ENCODE results near the gene FZD1. TPM values are rescaled to one million over a fixed set of nuclear protein-coding genes. Genes with fewer than 3 reads are reported as not detected.

FZD1 gene
- 0.92 and 1.9 TPM in 2 replicates for total RNA-seq (2014; rRNA removed; shearing (Covaris generic))

- in situ Hi-C loops (cut with HindIII; ENCODE audit: low sequenced_read_pairs): no loop called here
Measured at GRCh38 chr7:91264046-91264923, at the start of gene FZD1. Gene FZD1 (plus strand): TSS chr7:91264433. CDS start chr7:91264881, 448 bp downstream.

GRCh38 chr7:91226411-91226810 lies 37.8 kb upstream of the FZD1 start:
- in situ Hi-C loops (cut with HindIII; ENCODE audit: low sequenced_read_pairs): no loop called here

More at GRCh38 chr7:91264046-91264923, at the start of gene FZD1:
- DNase-seq (ENCODE audit: low spot score): peak; percentile 97

GRCh38 chr7:91228327-91228726 lies 35.9 kb upstream of the FZD1 start:
- no peak for DNase-seq (ENCODE audit: low spot score)
- in situ Hi-C loops (cut with HindIII; ENCODE audit: low sequenced_read_pairs): no loop called here

More at GRCh38 chr7:91226411-91226810, 37.8 kb upstream of the FZD1 start:
- no peak for DNase-seq (ENCODE audit: low spot score)

GRCh38 chr7:91228927-91229558 lies 35.2 kb upstream of the FZD1 start:
- peak; percentile 20 for DNase-seq (ENCODE audit: low spot score)
- in situ Hi-C loops (cut with HindIII; ENCODE audit: low sequenced_read_pairs): no loop called here

- DNase-seq (ENCODE audit: low spot score): no peak
- in situ Hi-C loops (cut with HindIII; ENCODE audit: low sequenced_read_pairs): no loop called here
Measured at GRCh38 chr7:91230100-91230499, 34.1 kb upstream of the FZD1 start.

- no peak for DNase-seq (ENCODE audit: low spot score)
- in situ Hi-C loops (cut with HindIII; ENCODE audit: low sequenced_read_pairs): no loop called here
Measured at GRCh38 chr7:91230503-91230902, 33.7 kb upstream of the FZD1 start.

GRCh38 chr7:91233212-91233611 lies 31.0 kb upstream of the FZD1 start:
- in situ Hi-C loops (cut with HindIII; ENCODE audit: low sequenced_read_pairs): no loop called here
- DNase-seq (ENCODE audit: low spot score): no peak

GRCh38 chr7:91235211-91235832 lies 28.9 kb upstream of the FZD1 start:
- in situ Hi-C loops (cut with HindIII; ENCODE audit: low sequenced_read_pairs): no loop called here

GRCh38 chr7:91239171-91239604 lies 25.0 kb upstream of the FZD1 start:
- in situ Hi-C loops (cut with HindIII; ENCODE audit: low sequenced_read_pairs): no loop called here

More at GRCh38 chr7:91235211-91235832, 28.9 kb upstream of the FZD1 start:
- no peak for DNase-seq (ENCODE audit: low spot score)

GRCh38 chr7:91239772-91240171 lies 24.5 kb upstream of the FZD1 start:
- in situ Hi-C loops (cut with HindIII; ENCODE audit: low sequenced_read_pairs): no loop called here
- DNase-seq (ENCODE audit: low spot score): no peak

More at GRCh38 chr7:91239171-91239604, 25.0 kb upstream of the FZD1 start:
- no peak for DNase-seq (ENCODE audit: low spot score)

- no peak for DNase-seq (ENCODE audit: low spot score)
- in situ Hi-C loops (cut with HindIII; ENCODE audit: low sequenced_read_pairs): no loop called here
Measured at GRCh38 chr7:91240376-91240941, 23.8 kb upstream of the FZD1 start.

GRCh38 chr7:91242097-91242844 lies 22.0 kb upstream of the FZD1 start:
- no peak for DNase-seq (ENCODE audit: low spot score)
- in situ Hi-C loops (cut with HindIII; ENCODE audit: low sequenced_read_pairs): no loop called here

GRCh38 chr7:91243591-91244301 lies 20.5 kb upstream of the FZD1 start:
- DNase-seq (ENCODE audit: low spot score): peak; percentile 4
- in situ Hi-C loops (cut with HindIII; ENCODE audit: low sequenced_read_pairs): no loop called here

- in situ Hi-C loops (cut with HindIII; ENCODE audit: low sequenced_read_pairs): no loop called here
- DNase-seq (ENCODE audit: low spot score): no peak
Measured at GRCh38 chr7:91247500-91247899, 16.7 kb upstream of the FZD1 start.

GRCh38 chr7:91248996-91249395 lies 15.2 kb upstream of the FZD1 start:
- in situ Hi-C loops (cut with HindIII; ENCODE audit: low sequenced_read_pairs): no loop called here
- DNase-seq (ENCODE audit: low spot score): no peak

- in situ Hi-C loops (cut with HindIII; ENCODE audit: low sequenced_read_pairs): no loop called here
- DNase-seq (ENCODE audit: low spot score): no peak
Measured at GRCh38 chr7:91249506-91250233, 14.6 kb upstream of the FZD1 start.

GRCh38 chr7:91250706-91251105 lies 13.5 kb upstream of the FZD1 start:
- in situ Hi-C loops (cut with HindIII; ENCODE audit: low sequenced_read_pairs): no loop called here
- no peak for DNase-seq (ENCODE audit: low spot score)

- DNase-seq (ENCODE audit: low spot score): no peak
- in situ Hi-C loops (cut with HindIII; ENCODE audit: low sequenced_read_pairs): no loop called here
Measured at GRCh38 chr7:91251877-91252276, 12.4 kb upstream of the FZD1 start.
